ENCODE data around the gene NCK2. TPM values are rescaled to one million over a fixed set of nuclear protein-coding genes. Genes with fewer than 3 reads are reported as not detected.

Gene NCK2
- total RNA-seq, 1 experiment from 2014 or later, result 21.6 TPM

DNA sequence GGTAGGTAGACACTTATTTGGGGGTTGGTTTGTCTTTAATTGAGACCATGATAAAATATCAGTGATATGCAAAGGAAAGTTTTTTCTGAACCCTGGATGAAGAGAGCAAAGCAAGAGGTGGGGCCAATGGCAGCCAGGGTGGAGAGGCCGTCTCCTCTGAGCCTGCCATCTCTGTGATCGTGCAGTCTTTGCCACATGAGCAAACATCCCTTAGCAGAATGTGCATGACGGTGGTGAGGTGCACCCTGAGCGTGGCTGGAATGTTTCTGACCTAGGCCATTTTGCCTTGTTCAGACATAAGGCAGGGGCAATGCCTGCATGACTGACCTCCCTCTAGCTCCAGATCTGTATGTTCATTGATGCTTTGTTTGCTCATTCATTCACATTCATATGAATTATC, 6.0 kb downstream of the NCK2 start:
- DNase-seq (ENCODE audit: low spot score), result no peak
- CTCF ChIA-PET, result no interaction called here

DNA sequence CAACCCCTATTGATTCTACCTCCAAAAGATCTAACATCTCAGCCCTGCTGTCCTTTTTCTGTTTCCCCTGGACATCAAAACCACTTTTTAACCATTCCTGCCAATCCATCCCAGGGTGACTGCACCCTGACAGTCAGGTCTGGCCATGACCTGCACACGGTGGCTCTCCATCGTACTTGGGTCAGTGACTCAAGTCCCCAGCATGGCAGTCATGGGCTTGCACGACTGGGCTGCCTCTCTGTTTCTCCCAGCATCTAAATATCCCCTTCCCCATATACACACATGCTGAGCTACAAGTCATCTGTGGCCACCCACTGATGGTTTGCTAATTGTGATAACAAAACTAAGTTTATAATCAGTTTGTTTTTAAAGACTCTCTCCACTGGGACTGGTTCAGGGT, 6.6 kb downstream of the NCK2 start:
- intact Hi-C loops (cut with micrococcal nuclease; ENCODE audit: unreplicated experiment), result no loop called here
- BruUV-seq (replicated peaks), result no TSS peak
- Histone ChIP-seq H3K4me1 (ENCODE audit: insufficient read depth, low read length, poor library complexity, severe bottlenecking) (no peaks in the 10 kb centered on the region), H3K27ac (ENCODE audit: low read depth, low read length, poor library complexity, severe bottlenecking) (no peak overlapping the region), H3K9me3 (ENCODE audit: low read depth, low read length, poor library complexity, severe bottlenecking) (no peaks in the 10 kb centered on the region), H3K4me3 (ENCODE audit: low read depth, low read length, poor library complexity, severe bottlenecking) (no peak overlapping the region), H3K36me3 (ENCODE audit: insufficient read depth, low read length, poor library complexity, severe bottlenecking) (no peaks in the 10 kb centered on the region), H3K27me3 (replicated peaks; ENCODE audit: insufficient read depth, low read depth, low read length, poor library complexity) (no peaks in the 10 kb centered on the region)
- no peak for DNase-seq (ENCODE audit: low spot score)
- ChIA-PET CTCF (no interaction called here), POLR2A (ENCODE audit: low non-redundant PET) (no interaction called here)
- TF ChIP-seq, protein P1, sequence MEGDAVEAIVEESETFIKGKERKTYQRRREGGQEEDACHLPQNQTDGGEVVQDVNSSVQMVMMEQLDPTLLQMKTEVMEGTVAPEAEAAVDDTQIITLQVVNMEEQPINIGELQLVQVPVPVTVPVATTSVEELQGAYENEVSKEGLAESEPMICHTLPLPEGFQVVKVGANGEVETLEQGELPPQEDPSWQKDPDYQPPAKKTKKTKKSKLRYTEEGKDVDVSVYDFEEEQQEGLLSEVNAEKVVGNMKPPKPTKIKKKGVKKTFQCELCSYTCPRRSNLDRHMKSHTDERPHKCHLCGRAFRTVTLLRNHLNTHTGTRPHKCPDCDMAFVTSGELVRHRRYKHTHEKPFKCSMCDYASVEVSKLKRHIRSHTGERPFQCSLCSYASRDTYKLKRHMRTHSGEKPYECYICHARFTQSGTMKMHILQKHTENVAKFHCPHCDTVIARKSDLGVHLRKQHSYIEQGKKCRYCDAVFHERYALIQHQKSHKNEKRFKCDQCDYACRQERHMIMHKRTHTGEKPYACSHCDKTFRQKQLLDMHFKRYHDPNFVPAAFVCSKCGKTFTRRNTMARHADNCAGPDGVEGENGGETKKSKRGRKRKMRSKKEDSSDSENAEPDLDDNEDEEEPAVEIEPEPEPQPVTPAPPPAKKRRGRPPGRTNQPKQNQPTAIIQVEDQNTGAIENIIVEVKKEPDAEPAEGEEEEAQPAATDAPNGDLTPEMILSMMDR (conservative IDR thresholded peaks at IDR 0.05; ENCODE audit: low read depth, low read length), result no peak
- no peak for TF ChIP-seq EZH2 (IDR thresholded peaks at IDR 0.05; ENCODE audit: borderline replicate concordance, low read depth, low read length, poor library complexity, severe bottlenecking)

More for the DNA sequence above, 6.0 kb downstream of the NCK2 start:
- intact Hi-C loops (cut with micrococcal nuclease; ENCODE audit: unreplicated experiment), result no loop called here
- Histone ChIP-seq H3K4me1 (ENCODE audit: insufficient read depth, low read length, poor library complexity, severe bottlenecking) (peaks cover 3% of the 10 kb centered on the region), H3K27me3 (replicated peaks; ENCODE audit: insufficient read depth, low read depth, low read length, poor library complexity) (no peaks in the 10 kb centered on the region), H3K27ac (ENCODE audit: low read depth, low read length, poor library complexity, severe bottlenecking) (no peak overlapping the region), H3K9me3 (ENCODE audit: low read depth, low read length, poor library complexity, severe bottlenecking) (no peaks in the 10 kb centered on the region), H3K36me3 (ENCODE audit: insufficient read depth, low read length, poor library complexity, severe bottlenecking) (no peaks in the 10 kb centered on the region), H3K4me3 (ENCODE audit: low read depth, low read length, poor library complexity, severe bottlenecking) (no peak overlapping the region)
- no TSS peak for BruUV-seq (replicated peaks)
- no peak for TF ChIP-seq EZH2 (IDR thresholded peaks at IDR 0.05; ENCODE audit: borderline replicate concordance, low read depth, low read length, poor library complexity, severe bottlenecking)
- TF ChIP-seq, protein P1 (conservative IDR thresholded peaks at IDR 0.05; ENCODE audit: low read depth, low read length), result no peak
- POLR2A ChIA-PET (ENCODE audit: low non-redundant PET), result no interaction called here

- no peaks in the 10 kb centered on the region for H3K27me3 ChIP-seq (replicated peaks; ENCODE audit: insufficient read depth, low read depth, low read length, poor library complexity)
- intact Hi-C loops (cut with micrococcal nuclease; ENCODE audit: unreplicated experiment), result no loop called here
- POLR2A ChIA-PET (ENCODE audit: low non-redundant PET), result no interaction called here
- no peak overlapping the region for H3K4me3 ChIP-seq (ENCODE audit: low read depth, low read length, poor library complexity, severe bottlenecking)
- TF ChIP-seq EZH2 (IDR thresholded peaks at IDR 0.05; ENCODE audit: borderline replicate concordance, low read depth, low read length, poor library complexity, severe bottlenecking), result no peak
- TF ChIP-seq, protein P1 (conservative IDR thresholded peaks at IDR 0.05; ENCODE audit: low read depth, low read length), result no peak
- BruUV-seq (replicated peaks), result no TSS peak
- no peaks in the 10 kb centered on the region for H3K36me3 ChIP-seq (ENCODE audit: insufficient read depth, low read length, poor library complexity, severe bottlenecking)
- H3K27ac ChIP-seq (ENCODE audit: low read depth, low read length, poor library complexity, severe bottlenecking), result no peak overlapping the region
- CTCF ChIA-PET, result no interaction called here
- DNase-seq (ENCODE audit: low spot score), result no peak
- no peaks in the 10 kb centered on the region for H3K4me1 ChIP-seq (ENCODE audit: insufficient read depth, low read length, poor library complexity, severe bottlenecking)
- H3K9me3 ChIP-seq (ENCODE audit: low read depth, low read length, poor library complexity, severe bottlenecking), result no peaks in the 10 kb centered on the region
Observed at GRCh38 chr2:105752691-105753358, 8.1 kb downstream of the NCK2 start.

All from A673 (cell line).